Loucy (cell line): Measurements from ENCODE around the gene DCTN2.

Experiments used
- H2AFZ ChIP-seq: fragments of 200-600 bp; sonication (generic); 2 replicates; pipeline ENCODE4 v1.6.0; 2016; ENCODE audit warnings: antibody characterized with exemption, mild to moderate bottlenecking, low read length, moderate library complexity
- H3F3A ChIP-seq: fragments of 200-600 bp; 2 replicates; pipeline ENCODE4 v1.6.0; 2016; ENCODE audit warnings: antibody characterized with exemption, low read depth, mild to moderate bottlenecking
- H3K27me3 ChIP-seq: fragments of 200-600 bp; sonication (generic); 2 replicates; pipeline ENCODE4 v1.6.1; 2014; ENCODE audit warnings: low read length, mild to moderate bottlenecking; ENCODE audit not compliant: insufficient read depth, poor library complexity, severe bottlenecking
- H3K36me3 ChIP-seq: fragments of 200-600 bp; sonication (generic); 2 replicates; pipeline ENCODE4 v1.6.1; 2016; ENCODE audit warnings: low read length; ENCODE audit not compliant: insufficient read depth
- H3K4me1 ChIP-seq: fragments of 200-600 bp; sonication (generic); 2 replicates; pipeline ENCODE4 v1.5.1; 2014; ENCODE audit warnings: low read length, mild to moderate bottlenecking; ENCODE audit not compliant: insufficient read depth, poor library complexity, severe bottlenecking
- H3K4me2 ChIP-seq: fragments of 200-600 bp; sonication (generic); 2 replicates; pipeline ENCODE4 v1.6.0; 2014; ENCODE audit warnings: antibody characterized with exemption, low read length, low read depth, mild to moderate bottlenecking; ENCODE audit not compliant: poor library complexity, severe bottlenecking
- H3K4me3 ChIP-seq: fragments of 200-600 bp; sonication (generic); 2 replicates; pipeline ENCODE4 v1.5.1; 2014; ENCODE audit warnings: low read length, mild to moderate bottlenecking, mixed read lengths; ENCODE audit not compliant: poor library complexity, severe bottlenecking
- H3K79me2 ChIP-seq: fragments of 200-600 bp; sonication (generic); 2 replicates; pipeline ENCODE4 v1.6.1; 2014; ENCODE audit warnings: low read length; ENCODE audit not compliant: insufficient read depth
- H3K9ac ChIP-seq: fragments of 200-600 bp; sonication (generic); 2 replicates; pipeline ENCODE4 v1.6.0; 2014; ENCODE audit warnings: mild to moderate bottlenecking, low read depth, low read length, moderate library complexity; ENCODE audit not compliant: poor library complexity, severe bottlenecking
- H3K9me2 ChIP-seq: fragments of 200-600 bp; sonication (generic); replicated peaks from 2 replicates; pipeline ENCODE4 v1.6.1; 2016; ENCODE audit warnings: low read depth, low read length, mixed read lengths
- H3K9me3 ChIP-seq: fragments of 200-600 bp; sonication (generic); 2 replicates; pipeline ENCODE4 v1.6.1; 2014; ENCODE audit warnings: mild to moderate bottlenecking, antibody characterized with exemption, low read length, low read depth; ENCODE audit not compliant: insufficient read depth
- H4K20me1 ChIP-seq: fragments of 200-600 bp; sonication (generic); 2 replicates; pipeline ENCODE4 v1.6.0; 2014; ENCODE audit warnings: antibody characterized with exemption, low read length, mild to moderate bottlenecking; ENCODE audit not compliant: insufficient read depth, poor library complexity, severe bottlenecking
- EZH2phosphoT487 ChIP-seq: fragments of 200-600 bp; IDR thresholded peaks from 2 replicates; pipeline ENCODE4 v1.6.1; 2018; ENCODE audit warnings: antibody characterized with exemption, mild to moderate bottlenecking, moderate library complexity, borderline replicate concordance
- TF ChIP-seq, protein P1 (sequence below): fragments of 200-600 bp; sonication (generic); conservative IDR thresholded peaks from 2 replicates; pipeline ENCODE4 v1.5.1; 2014; ENCODE audit warnings: mild to moderate bottlenecking, antibody characterized with exemption, low read length

Gene DCTN2

GRCh38 chr12:57488402-57489156, 58.4 kb downstream of the DCTN2 start:
- TF ChIP-seq, protein P1, sequence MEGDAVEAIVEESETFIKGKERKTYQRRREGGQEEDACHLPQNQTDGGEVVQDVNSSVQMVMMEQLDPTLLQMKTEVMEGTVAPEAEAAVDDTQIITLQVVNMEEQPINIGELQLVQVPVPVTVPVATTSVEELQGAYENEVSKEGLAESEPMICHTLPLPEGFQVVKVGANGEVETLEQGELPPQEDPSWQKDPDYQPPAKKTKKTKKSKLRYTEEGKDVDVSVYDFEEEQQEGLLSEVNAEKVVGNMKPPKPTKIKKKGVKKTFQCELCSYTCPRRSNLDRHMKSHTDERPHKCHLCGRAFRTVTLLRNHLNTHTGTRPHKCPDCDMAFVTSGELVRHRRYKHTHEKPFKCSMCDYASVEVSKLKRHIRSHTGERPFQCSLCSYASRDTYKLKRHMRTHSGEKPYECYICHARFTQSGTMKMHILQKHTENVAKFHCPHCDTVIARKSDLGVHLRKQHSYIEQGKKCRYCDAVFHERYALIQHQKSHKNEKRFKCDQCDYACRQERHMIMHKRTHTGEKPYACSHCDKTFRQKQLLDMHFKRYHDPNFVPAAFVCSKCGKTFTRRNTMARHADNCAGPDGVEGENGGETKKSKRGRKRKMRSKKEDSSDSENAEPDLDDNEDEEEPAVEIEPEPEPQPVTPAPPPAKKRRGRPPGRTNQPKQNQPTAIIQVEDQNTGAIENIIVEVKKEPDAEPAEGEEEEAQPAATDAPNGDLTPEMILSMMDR = no peak
- TF ChIP-seq EZH2phosphoT487 = no peak
- Histone ChIP-seq H3F3A (no peaks in the 10 kb centered on the region), H3K27me3 (no peaks in the 10 kb centered on the region), H3K9ac (peak overlapping the region; percentile 97), H4K20me1 (peaks cover 29% of the 10 kb centered on the region), H3K79me2 (peaks cover 32% of the 10 kb centered on the region), H3K4me1 (peaks cover 19% of the 10 kb centered on the region), H3K4me2 (peak overlapping the region; percentile 91), H3K9me3 (no peaks in the 10 kb centered on the region), H3K36me3 (peaks cover 22% of the 10 kb centered on the region; the same call in 1 of the 2 replicates), H3K9me2 (no peaks in the 10 kb centered on the region), H3K4me3 (peak overlapping the region; percentile 90), H2AFZ (no peak overlapping the region)

DNA sequence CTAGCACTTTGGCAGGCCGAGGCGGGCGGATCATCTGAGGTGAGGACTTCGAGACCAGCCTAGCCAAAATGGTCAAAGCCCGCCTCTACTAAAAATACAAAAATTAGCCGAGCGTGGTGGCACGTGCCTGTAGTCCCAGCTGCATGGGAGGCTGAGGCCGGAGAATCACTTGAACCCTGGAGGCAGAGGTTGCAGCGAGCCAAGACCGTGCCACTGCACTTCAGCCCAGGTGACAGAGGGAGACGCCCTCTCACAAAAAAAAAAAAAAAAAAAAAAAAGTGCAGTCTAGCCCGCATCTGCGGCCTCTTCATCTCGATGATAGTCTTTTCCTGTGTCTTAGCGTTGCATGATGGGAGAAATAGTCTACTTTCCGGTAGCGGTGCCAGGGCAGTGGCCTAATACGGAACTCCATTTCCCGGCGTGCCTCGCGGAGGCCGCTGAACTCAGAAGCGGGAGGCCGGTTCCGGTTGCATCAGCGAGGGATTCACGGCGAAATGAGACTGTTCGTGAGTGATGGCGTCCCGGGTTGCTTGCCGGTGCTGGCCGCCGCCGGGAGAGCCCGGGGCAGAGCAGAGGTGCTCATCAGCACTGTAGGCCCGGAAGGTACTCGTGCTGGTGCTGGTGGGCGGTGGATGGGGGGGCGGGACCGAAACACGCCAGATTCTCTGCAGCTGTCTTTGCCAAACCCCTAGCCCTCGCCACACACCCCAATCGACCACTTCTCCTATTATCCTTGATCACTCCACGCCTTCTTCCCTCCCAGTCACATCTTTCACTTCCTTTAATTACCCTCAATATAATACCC, 59.2 kb downstream of the DCTN2 start, which contains the start of gene MARS1:
Gene MARS1 (plus strand): TSS at position 472 of the 805 bp plus-strand sequence. CDS start 23 bp downstream, at position 495.
- peaks cover 19% of the 10 kb centered on the region for H3K4me1 ChIP-seq
- TF ChIP-seq EZH2phosphoT487 = no peak
- TF ChIP-seq, protein P1 = peak; percentile 61
- peaks cover 32% of the 10 kb centered on the region for H3K79me2 ChIP-seq
- H3K36me3 ChIP-seq = peaks cover 19% of the 10 kb centered on the region; the same call in 1 of the 2 replicates
- no peaks in the 10 kb centered on the region for H3K27me3 ChIP-seq
- H3F3A ChIP-seq = no peaks in the 10 kb centered on the region
- H2AFZ ChIP-seq = peak within 1 kb of the TSS; percentile 71
- H3K4me3 ChIP-seq = peak within 1 kb of the TSS; percentile 90
- no peaks in the 10 kb centered on the region for H3K9me2 ChIP-seq
- H4K20me1 ChIP-seq = peaks cover 26% of the 10 kb centered on the region
- peak within 1 kb of the TSS; percentile 97 for H3K9ac ChIP-seq
- H3K9me3 ChIP-seq = no peaks in the 10 kb centered on the region
- peak within 1 kb of the TSS; percentile 91 for H3K4me2 ChIP-seq

DNA sequence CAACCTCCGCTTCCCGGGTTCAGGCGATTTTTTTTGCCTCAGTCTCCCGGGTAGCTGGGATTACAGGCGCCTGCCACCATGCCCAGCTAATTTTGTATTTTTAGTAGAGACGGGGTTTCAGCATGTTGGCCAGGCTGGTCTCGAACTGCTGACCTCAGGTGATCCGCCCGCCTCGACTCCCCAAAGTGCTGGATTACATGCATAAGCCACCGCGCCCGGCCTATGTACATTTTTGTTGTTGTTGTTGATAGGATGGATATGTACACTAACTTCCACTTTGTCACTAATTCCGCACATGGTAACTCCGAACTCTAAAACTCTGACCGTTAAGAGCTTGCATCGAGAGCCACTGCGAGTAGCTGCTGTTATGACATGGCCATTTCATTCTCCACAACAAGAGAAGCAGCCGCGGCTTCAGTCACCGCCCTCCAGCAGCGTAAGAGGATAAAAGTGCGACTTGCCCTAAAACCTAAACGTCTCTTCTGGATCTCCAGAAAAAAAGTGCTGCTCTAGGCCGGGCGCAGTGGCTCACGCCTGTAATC, 59.9 kb downstream of the DCTN2 start:
- TF ChIP-seq EZH2phosphoT487 = no peak
- TF ChIP-seq, protein P1 = no peak
- H3K9me2 ChIP-seq = no peaks in the 10 kb centered on the region
- H3K9ac ChIP-seq = no peak overlapping the region
- peaks cover 25% of the 10 kb centered on the region for H4K20me1 ChIP-seq
- no peaks in the 10 kb centered on the region for H3K27me3 ChIP-seq
- H3K4me2 ChIP-seq = no peak overlapping the region
- peak overlapping the region; percentile 71 for H2AFZ ChIP-seq
- peaks cover 19% of the 10 kb centered on the region; the same call in 1 of the 2 replicates for H3K36me3 ChIP-seq
- peaks cover 32% of the 10 kb centered on the region for H3K79me2 ChIP-seq
- H3K4me3 ChIP-seq = no peak overlapping the region
- peaks cover 19% of the 10 kb centered on the region for H3K4me1 ChIP-seq
- no peaks in the 10 kb centered on the region for H3F3A ChIP-seq
- H3K9me3 ChIP-seq = no peaks in the 10 kb centered on the region
